HepG2 (cell line): ENCODE measurements around the gene WDR82. TPM values are rescaled to one million over a fixed set of nuclear protein-coding genes. Genes with fewer than 3 reads are reported as not detected.

Source experiments
- ATAC-seq: fragments of 200-7000 bp; cut with Tn5 transposase; 3 replicates; pipeline ENCODE4 v1.9.1; 2020; ENCODE audit warnings: mild to moderate bottlenecking, moderate library complexity
- BruUV-seq: library from RNA; stranded (reverse); fragments of 400-500 nt; replicated peaks from 2 replicates; lab custom pipeline; 2021; lab: Mats Ljungman, UMichigan
- CTCF ChIA-PET: fragments of 300-600 bp; formaldehyde crosslinking; extraction: SDS; loops from one replicate; lab custom pipeline; 2021; ENCODE audit warnings: low total read pairs, inconsistent platforms, low intra/inter-chr PET ratio; lab: Yijun Ruan, JAX
- POLR2A ChIA-PET: fragments of 350-600 bp; sonication (Branson Sonifier 250); formaldehyde crosslinking; loops from one replicate; lab custom pipeline; 2020; ENCODE audit warnings: antibody characterized with exemption, inconsistent platforms; lab: Yijun Ruan, JAX
- DNase-seq: peaks from one replicate; pipeline ENCODE4 v3.0.0-alpha.2; 2015; ENCODE audit warnings: low spot score
- FAIRE-seq: peaks from 3 replicates; lab custom pipeline; 2011; peaks lifted over from hg19 to GRCh38; lab: Jason Lieb, UNC
- H2AFZ ChIP-seq: one replicate; pipeline ENCODE4 v1.6.1; 2011; ENCODE audit warnings: low read length, inconsistent platforms
- H3K27ac ChIP-seq: fragments of 300-600 bp; 3 replicates; pipeline ENCODE4 v1.8.0; 2011; ENCODE audit warnings: mixed run types, mild to moderate bottlenecking, mixed read lengths, low read length, inconsistent platforms; ENCODE audit not compliant: insufficient read depth; ENCODE audit errors: extremely low read length
- H3K27me3 ChIP-seq, 2 experiments: fragments of 200-600 bp in 1 of 2; 2 replicates in 1 of 2; 3 replicates in 1 of 2; pipeline versions ENCODE4 v1.6.0 to v1.8.0; 2011; ENCODE audit warnings: low read length in 2 of 2, mild to moderate bottlenecking in 2 of 2, moderate library complexity in 2 of 2, inconsistent platforms in 1 of 2; ENCODE audit not compliant: insufficient read depth in 2 of 2, control insufficient read depth in 1 of 2
- H3K36me3 ChIP-seq, 2 experiments: fragments of 200-600 bp in 1 of 2; replicated peaks in 1 of 2; 2 replicates in 1 of 2; 3 replicates in 1 of 2; pipeline versions ENCODE4 v1.5.1 to v1.8.0; 2011; ENCODE audit warnings: low read length in 2 of 2, inconsistent platforms in 1 of 2; ENCODE audit not compliant: insufficient read depth in 2 of 2, control insufficient read depth in 1 of 2
- H3K4me1 ChIP-seq: 2 replicates; pipeline ENCODE4 v1.5.1; 2012; ENCODE audit warnings: low read length, inconsistent platforms; ENCODE audit not compliant: insufficient read depth
- H3K4me2 ChIP-seq: 2 replicates; pipeline ENCODE4 v1.6.0; 2011; ENCODE audit warnings: low read depth, low read length, inconsistent platforms
- H3K4me3 ChIP-seq, 3 experiments: fragments of 200-600 bp in 1 of 3; sonication (generic), shearing (Covaris generic) in 1 of 3; replicated peaks in 1 of 3; 2 replicates each; pipeline ENCODE4 v1.5.1; 2011 to 2016; ENCODE audit warnings: low read length in 3 of 3, inconsistent platforms in 2 of 3, low read depth in 2 of 3, mild to moderate bottlenecking in 2 of 3, control low read depth in 1 of 3, mixed read lengths in 1 of 3; ENCODE audit not compliant: insufficient read depth in 1 of 3
- H3K79me2 ChIP-seq: one replicate; pipeline ENCODE4 v1.6.1; 2011; ENCODE audit warnings: low read length, inconsistent platforms; ENCODE audit not compliant: insufficient read depth
- H3K9ac ChIP-seq: 2 replicates; pipeline ENCODE4 v1.6.0; 2011; ENCODE audit warnings: mild to moderate bottlenecking, low read depth, low read length, inconsistent platforms; ENCODE audit not compliant: insufficient read depth
- H3K9me3 ChIP-seq: 2 replicates; pipeline ENCODE4 v1.5.1; 2012; ENCODE audit warnings: mild to moderate bottlenecking, low read length
- H4K20me1 ChIP-seq: 2 replicates; pipeline ENCODE4 v1.6.0; 2011; ENCODE audit warnings: inconsistent platforms, mild to moderate bottlenecking, low read length, moderate library complexity; ENCODE audit not compliant: insufficient read depth
- AGO2 ChIP-seq: fragments of 200-400 bp; formaldehyde crosslinking; optimal IDR thresholded peaks from 2 replicates; pipeline ENCODE3; 2017; ENCODE audit warnings: mild to moderate bottlenecking, low read depth, low read length, moderate library complexity
- HNRNPL ChIP-seq: fragments of 200-400 bp; formaldehyde crosslinking; IDR thresholded peaks from 2 replicates; pipeline ENCODE4 v1.6.1; 2017; ENCODE audit warnings: mild to moderate bottlenecking, low read depth, low read length
- NFRKB ChIP-seq: fragments of 450-650 bp; IDR thresholded peaks from 2 replicates; pipeline ENCODE4 v1.6.1; 2017
- PATZ1 ChIP-seq: sonication (generic); formaldehyde crosslinking; IDR thresholded peaks from 2 replicates; pipeline ENCODE4 v1.4.0; 2020; ENCODE audit warnings: missing genetic modification reagents
- POLR2A ChIP-seq, 2 experiments: IDR thresholded peaks; 2 replicates each; pipeline ENCODE4 v1.6.1; 2011; ENCODE audit warnings: low read depth in 2 of 2, low read length in 2 of 2, mild to moderate bottlenecking in 1 of 2, moderate library complexity in 1 of 2; ENCODE audit not compliant: insufficient read depth in 1 of 2
- RBFOX2 ChIP-seq: fragments of 200-400 bp; formaldehyde crosslinking; IDR thresholded peaks from 2 replicates; pipeline ENCODE4 v1.6.1; 2017; ENCODE audit warnings: low read depth, mild to moderate bottlenecking, low read length
- SMARCC2 ChIP-seq: fragments of 450-650 bp; IDR thresholded peaks from 2 replicates; pipeline ENCODE4 v1.6.1; 2017; ENCODE audit warnings: antibody characterized with exemption, mild to moderate bottlenecking
- XBP1 ChIP-seq: sonication (generic); formaldehyde crosslinking; IDR thresholded peaks from 2 replicates; pipeline ENCODE4 v1.5.0; 2020; ENCODE audit warnings: missing genetic modification reagents
- ZNF670 ChIP-seq: sonication (generic); formaldehyde crosslinking; IDR thresholded peaks from 2 replicates; pipeline ENCODE4 v1.8.0; 2022; ENCODE audit warnings: mild to moderate bottlenecking, missing genetic modification reagents, borderline replicate concordance
- WGBS: methylation state at CpG from one replicate; pipeline ENCODE4 v1.1.6; 2017; ENCODE audit warnings: low lambda C conversion rate; 5-methylcytosine and 5-hydroxymethylcytosine counted together
- in situ Hi-C: cut with HindIII; loops from 2 replicates; pipeline ENCODE4 v1.10.0; 2017; ENCODE audit warnings: low pct_unique_long_range_greater_than_20kb; ENCODE audit not compliant: extremely low pct_ligation_motif_present
- intact Hi-C: fragments of 100-400 bp; cut with micrococcal nuclease; formaldehyde crosslinking; loops from one replicate; pipeline ENCODE4 v1.10.0; 2022; ENCODE audit not compliant: unreplicated experiment
- polyA plus RNA-seq, 8 experiments: library from polyadenylated mRNA; depleted of rRNA in 3 of 8; stranded (reverse) in 7 of 8; unstranded in 1 of 8; fragments of >200 nt; fragmentation: Illumina TruSeq in 4 of 8; extraction: Trizol in 4 of 8; gene quantifications; 2 replicates each; pipeline versions ENCODE4 v1.2.1 to v1.2.3, GENCODE V29; 2011 to 2016; ENCODE audit warnings: low read depth in 4 of 8, missing spikeins in 1 of 8, mixed read lengths in 1 of 8; ENCODE audit not compliant: insufficient read depth in 1 of 8
- total RNA-seq, 5 experiments: library from RNA; depleted of rRNA; stranded (reverse); fragments of >200 nt; fragmentation: Illumina TruSeq; extraction: Trizol; gene quantifications; 2 replicates each; pipeline ENCODE4 v1.2.3, GENCODE V29; 2016; ENCODE audit warnings: low read depth in 1 of 5
- TF ChIP-seq, protein P1 (sequence below): sonication (generic); formaldehyde crosslinking; IDR thresholded peaks from 2 replicates; pipeline ENCODE4 v1.9.0; 2021; ENCODE audit warnings: missing genetic modification reagents, borderline replicate concordance

The WDR82 gene
- total and polyA plus RNA-seq, 2 of the 13 experiments (the other 11 are each of a cell fraction or from before 2014, with no cell fraction given) = 39.1 to 59.5 TPM

DNA sequence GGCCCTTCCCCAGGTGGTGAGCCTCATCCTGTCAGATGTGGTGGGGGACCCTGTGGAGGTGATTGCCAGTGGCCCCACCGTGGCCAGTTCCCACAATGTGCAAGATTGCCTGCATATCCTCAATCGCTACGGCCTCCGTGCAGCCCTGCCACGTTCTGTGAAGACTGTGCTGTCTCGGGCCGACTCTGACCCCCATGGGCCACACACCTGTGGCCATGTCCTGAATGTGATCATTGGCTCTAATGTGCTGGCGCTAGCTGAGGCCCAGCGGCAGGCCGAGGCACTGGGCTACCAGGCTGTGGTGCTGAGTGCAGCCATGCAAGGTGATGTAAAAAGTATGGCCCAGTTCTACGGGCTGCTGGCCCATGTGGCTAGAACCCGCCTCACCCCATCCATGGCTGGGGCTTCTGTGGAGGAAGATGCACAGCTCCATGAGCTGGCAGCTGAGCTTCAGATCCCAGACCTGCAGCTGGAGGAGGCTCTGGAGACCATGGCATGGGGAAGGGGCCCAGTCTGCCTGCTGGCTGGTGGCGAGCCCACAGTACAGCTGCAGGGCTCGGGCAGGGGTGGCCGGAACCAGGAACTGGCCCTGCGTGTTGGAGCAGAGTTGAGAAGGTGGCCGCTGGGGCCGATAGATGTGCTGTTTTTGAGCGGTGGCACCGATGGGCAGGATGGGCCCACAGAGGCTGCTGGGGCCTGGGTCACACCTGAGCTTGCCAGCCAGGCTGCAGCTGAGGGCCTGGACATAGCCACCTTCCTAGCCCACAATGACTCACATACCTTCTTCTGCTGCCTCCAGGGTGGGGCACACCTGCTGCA lies 14.0 kb upstream of the WDR82 start:
- H2AFZ ChIP-seq = no peak overlapping the region
- H3K4me3 ChIP-seq = 0 out of 6 replicates have a peak overlapping the region, but pooled peaks of 1 of the 3 experiments have one; percentile 97
- peak overlapping the region; percentile 97 for H3K4me2 ChIP-seq
- H3K4me1 ChIP-seq = peaks cover 42% of the 10 kb centered on the region
- H3K9me3 ChIP-seq = no peaks in the 10 kb centered on the region
- H3K79me2 ChIP-seq = peaks cover 24% of the 10 kb centered on the region
- TF ChIP-seq RBFOX2 = peak; percentile 70
- TF ChIP-seq NFRKB = no peak
- peak; percentile 83 for TF ChIP-seq AGO2
- TF ChIP-seq PATZ1 = no peak
- no peak for TF ChIP-seq XBP1
- TF ChIP-seq HNRNPL = 0 out of 2 replicates have a peak, but pooled peaks have one; percentile 31
- TF ChIP-seq, protein P1, sequence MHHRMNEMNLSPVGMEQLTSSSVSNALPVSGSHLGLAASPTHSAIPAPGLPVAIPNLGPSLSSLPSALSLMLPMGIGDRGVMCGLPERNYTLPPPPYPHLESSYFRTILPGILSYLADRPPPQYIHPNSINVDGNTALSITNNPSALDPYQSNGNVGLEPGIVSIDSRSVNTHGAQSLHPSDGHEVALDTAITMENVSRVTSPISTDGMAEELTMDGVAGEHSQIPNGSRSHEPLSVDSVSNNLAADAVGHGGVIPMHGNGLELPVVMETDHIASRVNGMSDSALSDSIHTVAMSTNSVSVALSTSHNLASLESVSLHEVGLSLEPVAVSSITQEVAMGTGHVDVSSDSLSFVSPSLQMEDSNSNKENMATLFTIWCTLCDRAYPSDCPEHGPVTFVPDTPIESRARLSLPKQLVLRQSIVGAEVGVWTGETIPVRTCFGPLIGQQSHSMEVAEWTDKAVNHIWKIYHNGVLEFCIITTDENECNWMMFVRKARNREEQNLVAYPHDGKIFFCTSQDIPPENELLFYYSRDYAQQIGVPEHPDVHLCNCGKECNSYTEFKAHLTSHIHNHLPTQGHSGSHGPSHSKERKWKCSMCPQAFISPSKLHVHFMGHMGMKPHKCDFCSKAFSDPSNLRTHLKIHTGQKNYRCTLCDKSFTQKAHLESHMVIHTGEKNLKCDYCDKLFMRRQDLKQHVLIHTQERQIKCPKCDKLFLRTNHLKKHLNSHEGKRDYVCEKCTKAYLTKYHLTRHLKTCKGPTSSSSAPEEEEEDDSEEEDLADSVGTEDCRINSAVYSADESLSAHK (CRISPR knock-in tag) = no peak
- TF ChIP-seq ZNF670 (CRISPR knock-in tag) = no peak
- peak in 1 of 2 experiments; percentile 26; a peak in 1 of 4 replicates for TF ChIP-seq POLR2A (IDR thresholded peaks at IDR 0.05; ENCODE audit: insufficient read depth in 1 of 2, low read depth in 2 of 2, low read length in 2 of 2)
- TF ChIP-seq SMARCC2 = no peak
- no peak for ATAC-seq
- WGBS = 92% methylated on average over 10 of the region's 20 CpGs
- peaks cover 34% of the 10 kb centered on the region for H4K20me1 ChIP-seq
- peaks cover 11 to 22% of the 10 kb centered on the region in 2 experiments; a peak in 4 of 5 replicates for H3K36me3 ChIP-seq
- BruUV-seq = no TSS peak
- H3K27me3 ChIP-seq = no peaks in the 10 kb centered on the region; a peak in 1 of 5 replicates
- ChIA-PET CTCF (interaction anchor here (1.7 to 3.8 kb wide), 2 partner anchors 47 to 92 kb away, joined by 5 to 49 read pairs; no protein-coding TSS in a partner anchor), POLR2A (interaction anchor here (1.0 to 2.4 kb wide), 4 partner anchors 15 to 54 kb away, joined by 3 to 5 read pairs (median 4); partner anchors contain the start of gene TWF2)
- in situ Hi-C loops (loop anchor here (5.0 kb wide), 2 partner anchors 55 to 95 kb away; no protein-coding TSS in a partner anchor), intact Hi-C loops (loop anchor here (5.0 kb wide), 1 partner anchor 95 kb away; no protein-coding TSS in a partner anchor)
- no peak overlapping the region for H3K27ac ChIP-seq
- H3K9ac ChIP-seq = peak overlapping the region; percentile 99; the same call in 1 of the 2 replicates
- no peak for DNase-seq
- no peak for FAIRE-seq
